GM12878 (cell line): ENCODE results near the gene NEAT1. TPM values are rescaled to one million over a fixed set of nuclear protein-coding genes. Genes with fewer than 3 reads are reported as not detected.

Experiments
- ATF7 ChIP-seq: fragments of 450-650 bp; IDR thresholded peaks from 2 replicates; pipeline ENCODE4 v1.6.1; 2016; ENCODE audit warnings: low read depth, mild to moderate bottlenecking
- BCLAF1 ChIP-seq: fragments of 450-650 bp; IDR thresholded peaks from 2 replicates; pipeline ENCODE4 v1.6.1; 2017; ENCODE audit warnings: antibody characterized with exemption, mild to moderate bottlenecking, moderate library complexity
- CREM ChIP-seq: IDR thresholded peaks from 2 replicates; pipeline ENCODE4 v1.6.1; 2014; ENCODE audit warnings: antibody characterized with exemption, low read depth
- GABPA ChIP-seq: IDR thresholded peaks from 2 replicates; pipeline ENCODE4 v1.6.1; 2014; ENCODE audit warnings: antibody characterized with exemption, low read depth, mild to moderate bottlenecking, inconsistent platforms
- HSF1 ChIP-seq: fragments of 150-350 bp; IDR thresholded peaks from 2 replicates; pipeline ENCODE4 v1.6.1; 2014; ENCODE audit warnings: mild to moderate bottlenecking, low read depth, low read length
- IKZF1 ChIP-seq: fragments of 450-650 bp; conservative IDR thresholded peaks from 2 replicates; pipeline ENCODE4 v1.6.1; 2017; ENCODE audit warnings: antibody characterized with exemption, mild to moderate bottlenecking
- JUND ChIP-seq: IDR thresholded peaks from 2 replicates; pipeline ENCODE4 v1.6.1; 2012; ENCODE audit warnings: low read depth, mild to moderate bottlenecking, low read length, improper control_type of control experiment, moderate library complexity
- KLF5 ChIP-seq: fragments of 450-650 bp; IDR thresholded peaks from 2 replicates; pipeline ENCODE4 v1.6.1; 2014; ENCODE audit warnings: mild to moderate bottlenecking; ENCODE audit not compliant: partially characterized antibody
- MYC ChIP-seq: IDR thresholded peaks from 2 replicates; pipeline ENCODE4 v1.6.1; 2011; ENCODE audit warnings: mild to moderate bottlenecking, low read length, moderate library complexity, inconsistent platforms; ENCODE audit not compliant: insufficient read depth, insufficient replicate concordance, insufficient read length, severe bottlenecking
- PKNOX1 ChIP-seq: fragments of 450-650 bp; IDR thresholded peaks from 2 replicates; pipeline ENCODE4 v1.6.1; 2016; ENCODE audit warnings: mild to moderate bottlenecking
- SRF ChIP-seq, 2 experiments: IDR thresholded peaks; 2 replicates each; pipeline ENCODE4 v1.6.1; 2011; ENCODE audit warnings: low read depth in 2 of 2, low read length in 2 of 2, mild to moderate bottlenecking in 1 of 2, moderate library complexity in 1 of 2
- STAT1 ChIP-seq: fragments of 450-650 bp; conservative IDR thresholded peaks from 2 replicates; pipeline ENCODE4 v1.6.1; 2014; ENCODE audit warnings: antibody characterized with exemption, mild to moderate bottlenecking
- STAT3 ChIP-seq: IDR thresholded peaks from 2 replicates; pipeline ENCODE4 v1.6.1; 2011; ENCODE audit warnings: low read depth, low read length, improper control_type of control experiment
- TCF12 ChIP-seq: IDR thresholded peaks from 2 replicates; pipeline ENCODE4 v1.6.1; 2011; ENCODE audit warnings: low read depth, mild to moderate bottlenecking, low read length
- ZSCAN29 ChIP-seq: fragments of 450-650 bp; IDR thresholded peaks from 2 replicates; pipeline ENCODE4 v1.6.1; 2017; ENCODE audit warnings: mild to moderate bottlenecking, moderate library complexity
- polyA plus RNA-seq, 11 experiments: library from polyadenylated mRNA; depleted of rRNA in 4 of 11; unstranded in 6 of 11; stranded (reverse) in 5 of 11; fragments of >200 nt; fragmentation: Nextera tagmentation in 4 of 11; fragmentation: Illumina TruSeq in 1 of 11; extraction: Ambion mirVana in 4 of 11; extraction: Trizol in 1 of 11; gene quantifications; 1 replicate in 1 of 11; 2 replicates in 10 of 11; pipeline versions ENCODE4 v1.2.1 to v1.2.3, GENCODE V29; 2011 to 2016; ENCODE audit warnings: inconsistent platforms in 2 of 11, missing spikeins in 2 of 11, low read depth in 1 of 11
- total RNA-seq, 4 experiments: library from RNA; depleted of rRNA in 3 of 4; stranded (reverse); fragments of >200 nt in 3 of 4; fragmentation: Illumina TruSeq in 1 of 4; extraction: Trizol in 1 of 4; gene quantifications; 2 replicates each; pipeline versions ENCODE4 v1.2.1 to v1.2.3, GENCODE V29; 2013 to 2021
- TF ChIP-seq, protein P1 (sequence below): fragments of 450-650 bp; formaldehyde crosslinking; IDR thresholded peaks from 2 replicates; pipeline ENCODE4 v1.4.0; 2020; ENCODE audit warnings: mild to moderate bottlenecking, moderate library complexity
- TF ChIP-seq, protein P2 (sequence below), 3 experiments: IDR thresholded peaks in 2 of 3; conservative IDR thresholded peaks in 1 of 3; 2 replicates each; pipeline ENCODE4 v1.5.1; 2011; ENCODE audit warnings: low read depth in 3 of 3, low read length in 3 of 3, mild to moderate bottlenecking in 3 of 3, control low read depth in 2 of 3, moderate library complexity in 2 of 3, inconsistent platforms in 1 of 3, mixed read lengths in 1 of 3; ENCODE audit not compliant: control insufficient read depth in 2 of 3, insufficient read depth in 1 of 3; ENCODE audit errors: extremely low read depth in 1 of 3

NEAT1 gene
- total and polyA plus RNA-seq, 10 of the 15 experiments (the other 5 are each of a cell fraction or from before 2014, with no cell fraction given): 13.6 to 328 (median 69.4) TPM

DNA sequence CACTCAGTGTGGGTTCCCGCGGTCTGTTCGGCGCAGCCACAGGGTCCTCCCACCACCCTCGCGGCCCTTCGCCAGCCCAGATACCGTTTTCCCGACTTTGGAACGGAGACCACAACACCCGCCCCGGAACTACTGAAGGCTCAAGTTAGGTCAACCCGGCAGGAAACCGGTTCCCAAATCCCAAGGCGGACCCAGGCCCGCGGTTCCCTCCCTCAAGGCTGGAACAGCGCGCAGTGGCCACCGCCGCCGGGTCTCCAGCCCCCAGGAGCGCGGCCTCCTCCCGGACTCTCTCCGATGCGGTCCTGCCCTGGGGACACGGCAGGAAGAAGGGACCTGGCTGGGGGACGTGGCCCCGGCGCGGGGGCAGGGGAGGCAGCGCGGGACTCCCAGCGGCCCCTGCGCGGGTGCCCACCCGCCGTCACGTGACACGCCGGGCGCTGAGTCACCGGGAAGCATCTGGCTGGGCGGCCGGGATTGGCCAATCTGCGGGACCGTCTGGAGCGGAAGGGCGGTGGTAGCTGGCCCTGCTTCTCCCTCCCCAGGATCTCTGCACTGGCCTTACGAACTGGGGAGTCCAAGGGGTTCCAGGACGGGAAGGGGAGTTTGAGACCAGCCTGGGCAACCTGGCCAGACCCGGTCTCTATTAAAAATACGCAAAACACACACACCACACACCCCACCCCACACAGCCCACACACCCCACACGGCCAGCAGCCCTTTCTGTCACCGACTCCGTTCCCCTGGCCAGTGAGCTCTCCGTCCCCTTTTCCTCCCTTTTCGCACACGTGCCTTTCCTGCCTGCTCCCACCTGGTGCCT, 54.8 kb downstream of the NEAT1 start (continued):
- TF ChIP-seq TCF12 (peak; percentile 80; the same call in 1 of the 2 replicates), BCLAF1 (no peak), MYC (no peak), ATF7 (peak; percentile 50; the same call in 1 of the 2 replicates), JUND (no peak), IKZF1 (peak; percentile 98), KLF5 (peak; percentile 65), ZSCAN29 (no peak), STAT3 (no peak), GABPA (peak; percentile 68), SRF (IDR thresholded peaks at IDR 0.05; ENCODE audit: low read depth in 2 of 2, low read length in 2 of 2) (no peak; a peak in 1 of 4 replicates), CREM (peak; percentile 24; the same call in 1 of the 2 replicates), PKNOX1 (peak; percentile 24; the same call in 1 of the 2 replicates), STAT1 (no peak), HSF1 (no peak)
- TF ChIP-seq, protein P1, sequence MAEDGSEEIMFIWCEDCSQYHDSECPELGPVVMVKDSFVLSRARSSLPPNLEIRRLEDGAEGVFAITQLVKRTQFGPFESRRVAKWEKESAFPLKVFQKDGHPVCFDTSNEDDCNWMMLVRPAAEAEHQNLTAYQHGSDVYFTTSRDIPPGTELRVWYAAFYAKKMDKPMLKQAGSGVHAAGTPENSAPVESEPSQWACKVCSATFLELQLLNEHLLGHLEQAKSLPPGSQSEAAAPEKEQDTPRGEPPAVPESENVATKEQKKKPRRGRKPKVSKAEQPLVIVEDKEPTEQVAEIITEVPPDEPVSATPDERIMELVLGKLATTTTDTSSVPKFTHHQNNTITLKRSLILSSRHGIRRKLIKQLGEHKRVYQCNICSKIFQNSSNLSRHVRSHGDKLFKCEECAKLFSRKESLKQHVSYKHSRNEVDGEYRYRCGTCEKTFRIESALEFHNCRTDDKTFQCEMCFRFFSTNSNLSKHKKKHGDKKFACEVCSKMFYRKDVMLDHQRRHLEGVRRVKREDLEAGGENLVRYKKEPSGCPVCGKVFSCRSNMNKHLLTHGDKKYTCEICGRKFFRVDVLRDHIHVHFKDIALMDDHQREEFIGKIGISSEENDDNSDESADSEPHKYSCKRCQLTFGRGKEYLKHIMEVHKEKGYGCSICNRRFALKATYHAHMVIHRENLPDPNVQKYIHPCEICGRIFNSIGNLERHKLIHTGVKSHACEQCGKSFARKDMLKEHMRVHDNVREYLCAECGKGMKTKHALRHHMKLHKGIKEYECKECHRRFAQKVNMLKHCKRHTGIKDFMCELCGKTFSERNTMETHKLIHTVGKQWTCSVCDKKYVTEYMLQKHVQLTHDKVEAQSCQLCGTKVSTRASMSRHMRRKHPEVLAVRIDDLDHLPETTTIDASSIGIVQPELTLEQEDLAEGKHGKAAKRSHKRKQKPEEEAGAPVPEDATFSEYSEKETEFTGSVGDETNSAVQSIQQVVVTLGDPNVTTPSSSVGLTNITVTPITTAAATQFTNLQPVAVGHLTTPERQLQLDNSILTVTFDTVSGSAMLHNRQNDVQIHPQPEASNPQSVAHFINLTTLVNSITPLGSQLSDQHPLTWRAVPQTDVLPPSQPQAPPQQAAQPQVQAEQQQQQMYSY (CRISPR knock-in tag): peak; percentile 88
- TF ChIP-seq, protein P2, sequence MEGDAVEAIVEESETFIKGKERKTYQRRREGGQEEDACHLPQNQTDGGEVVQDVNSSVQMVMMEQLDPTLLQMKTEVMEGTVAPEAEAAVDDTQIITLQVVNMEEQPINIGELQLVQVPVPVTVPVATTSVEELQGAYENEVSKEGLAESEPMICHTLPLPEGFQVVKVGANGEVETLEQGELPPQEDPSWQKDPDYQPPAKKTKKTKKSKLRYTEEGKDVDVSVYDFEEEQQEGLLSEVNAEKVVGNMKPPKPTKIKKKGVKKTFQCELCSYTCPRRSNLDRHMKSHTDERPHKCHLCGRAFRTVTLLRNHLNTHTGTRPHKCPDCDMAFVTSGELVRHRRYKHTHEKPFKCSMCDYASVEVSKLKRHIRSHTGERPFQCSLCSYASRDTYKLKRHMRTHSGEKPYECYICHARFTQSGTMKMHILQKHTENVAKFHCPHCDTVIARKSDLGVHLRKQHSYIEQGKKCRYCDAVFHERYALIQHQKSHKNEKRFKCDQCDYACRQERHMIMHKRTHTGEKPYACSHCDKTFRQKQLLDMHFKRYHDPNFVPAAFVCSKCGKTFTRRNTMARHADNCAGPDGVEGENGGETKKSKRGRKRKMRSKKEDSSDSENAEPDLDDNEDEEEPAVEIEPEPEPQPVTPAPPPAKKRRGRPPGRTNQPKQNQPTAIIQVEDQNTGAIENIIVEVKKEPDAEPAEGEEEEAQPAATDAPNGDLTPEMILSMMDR (IDR thresholded peaks at IDR 0.05 in 2 of 3, conservative IDR thresholded peaks at IDR 0.05 in 1 of 3; ENCODE audit: control insufficient read depth in 2 of 3, extremely low read depth in 1 of 3, insufficient read depth in 1 of 3, low read depth in 3 of 3, low read length in 3 of 3): no peak
